Skeletal muscle tissue (tissue), 4 donors: ENCODE results near the gene SLC6A2. TPM values are rescaled to one million over a fixed set of nuclear protein-coding genes. Genes with fewer than 3 reads are reported as not detected.

Source experiments
- H3K27ac ChIP-seq: one replicate; pipeline ENCODE4 v1.7.0; 2013; ENCODE audit warnings: mild to moderate bottlenecking, low read depth, low read length, inconsistent platforms
- H3K27me3 ChIP-seq, 3 donors: one replicate each; pipeline ENCODE4 v1.7.0; 2013; ENCODE audit warnings: low read length in 3 of 3; ENCODE audit not compliant: control insufficient read depth in 3 of 3, insufficient read depth in 3 of 3
- H3K36me3 ChIP-seq, 3 donors: one replicate each; pipeline ENCODE4 v1.7.0; 2013; ENCODE audit warnings: low read length in 3 of 3; ENCODE audit not compliant: control insufficient read depth in 3 of 3, insufficient read depth in 3 of 3
- H3K4me1 ChIP-seq, 3 donors: one replicate each; pipeline ENCODE4 v1.7.0; 2013; ENCODE audit warnings: low read length in 3 of 3, mild to moderate bottlenecking in 3 of 3; ENCODE audit not compliant: control insufficient read depth in 3 of 3, insufficient read depth in 3 of 3
- H3K4me3 ChIP-seq, 3 donors: one replicate each; pipeline ENCODE4 v1.7.0; 2013; ENCODE audit warnings: low read length in 3 of 3
- H3K9ac ChIP-seq, 3 donors: one replicate each; pipeline ENCODE4 v1.7.0; 2013; ENCODE audit warnings: low read length in 3 of 3, mild to moderate bottlenecking in 3 of 3, moderate library complexity in 2 of 3, low read depth in 1 of 3
- H3K9me3 ChIP-seq, 3 donors: one replicate each; pipeline ENCODE4 v1.7.0; 2013; ENCODE audit warnings: low read length in 3 of 3; ENCODE audit not compliant: control insufficient read depth in 3 of 3
- total RNA-seq: library from RNA; depleted of rRNA; stranded (reverse); fragments of >200 nt; gene quantifications from one replicate; pipeline ENCODE4 v1.2.3, GENCODE V29; 2014
- donor health status: Osteomylitis.

SLC6A2 gene
- total RNA-seq, 1 donor from 2014 or later: 1.0 TPM

DNA sequence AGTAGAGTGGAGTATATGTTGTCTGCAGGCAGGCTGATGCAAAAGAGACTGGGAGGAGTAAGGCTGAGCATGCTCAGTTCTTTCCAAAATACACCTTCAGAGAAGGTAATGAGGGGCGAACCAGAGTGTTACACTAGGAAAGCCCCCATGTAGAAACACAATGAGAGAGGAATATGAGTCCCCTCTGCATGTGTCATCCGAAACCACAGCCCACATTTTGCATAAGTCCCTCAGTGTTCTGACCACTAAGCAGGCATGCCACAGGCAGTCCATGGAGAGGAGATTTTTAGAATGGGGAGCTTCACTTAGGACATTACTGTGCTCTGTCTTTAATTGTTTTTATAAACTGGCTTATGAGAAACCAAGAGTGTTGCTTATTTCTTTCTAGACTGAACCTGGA is 32.0 kb downstream of the SLC6A2 start:
- Histone ChIP-seq H3K36me3 (no peaks in the 10 kb centered on the region), H3K9ac (no peak overlapping the region)

DNA sequence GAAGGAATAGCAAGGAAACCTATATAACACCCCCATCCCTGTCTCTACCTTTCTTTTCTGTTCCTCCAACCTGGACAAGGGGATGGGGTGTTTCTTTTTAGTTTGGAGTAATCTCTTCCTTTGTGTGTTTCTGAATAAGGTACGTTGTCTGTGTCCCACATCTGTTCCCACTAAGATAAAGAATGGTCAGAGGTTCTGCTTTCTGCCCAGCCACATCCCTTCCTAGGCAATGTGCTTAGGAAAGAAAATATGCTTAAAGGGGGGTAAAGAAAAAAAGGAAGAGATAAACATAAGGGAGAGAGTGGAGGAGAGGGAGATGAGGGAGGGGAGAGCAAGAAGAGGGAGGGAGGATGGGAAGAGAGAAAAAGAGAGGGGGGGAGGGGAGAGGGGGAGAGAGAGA is 35.1 kb downstream of the SLC6A2 start:
- Histone ChIP-seq H3K9ac (no peak overlapping the region), H3K36me3 (no peaks in the 10 kb centered on the region), H3K4me1 (no peaks in the 10 kb centered on the region), H3K27me3 (peaks cover 0 to 10% (median 3%) of the 10 kb centered on the region in 3 donors), H3K4me3 (no peak overlapping the region), H3K9me3 (no peaks in the 10 kb centered on the region), H3K27ac (no peak overlapping the region)

More for the DNA sequence above, 32.0 kb downstream of the SLC6A2 start:
- no peaks in the 10 kb centered on the region for H3K9me3 ChIP-seq
- no peaks in the 10 kb centered on the region for H3K4me1 ChIP-seq
- H3K27me3 ChIP-seq: peaks cover 0 to 10% (median 3%) of the 10 kb centered on the region in 3 donors
- H3K27ac ChIP-seq: no peak overlapping the region
- H3K4me3 ChIP-seq: no peak overlapping the region

DNA sequence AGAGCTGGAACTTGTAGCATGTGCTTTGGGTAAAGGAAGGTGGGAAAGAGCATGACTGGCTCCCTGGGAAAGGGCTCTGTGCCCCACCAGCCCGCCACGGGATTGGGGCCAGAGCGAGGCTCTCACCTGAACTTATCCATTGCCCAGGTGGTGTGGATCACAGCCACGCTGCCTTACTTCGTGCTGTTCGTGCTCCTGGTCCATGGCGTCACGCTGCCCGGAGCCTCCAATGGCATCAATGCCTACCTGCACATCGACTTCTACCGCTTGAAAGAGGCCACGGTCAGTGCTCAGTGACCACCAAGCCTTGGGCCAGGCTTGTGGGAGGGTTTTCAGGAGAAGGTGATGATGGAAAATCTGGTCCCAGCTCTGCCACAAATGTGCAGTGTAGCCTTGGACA is 36.0 kb downstream of the SLC6A2 start:
- H3K36me3 ChIP-seq: no peaks in the 10 kb centered on the region
- H3K9ac ChIP-seq: no peak overlapping the region
- no peaks in the 10 kb centered on the region for H3K9me3 ChIP-seq
- H3K27ac ChIP-seq: no peak overlapping the region
- peaks cover 0 to 10% (median 0%) of the 10 kb centered on the region in 3 donors for H3K27me3 ChIP-seq
- no peaks in the 10 kb centered on the region for H3K4me1 ChIP-seq
- no peak overlapping the region for H3K4me3 ChIP-seq

DNA sequence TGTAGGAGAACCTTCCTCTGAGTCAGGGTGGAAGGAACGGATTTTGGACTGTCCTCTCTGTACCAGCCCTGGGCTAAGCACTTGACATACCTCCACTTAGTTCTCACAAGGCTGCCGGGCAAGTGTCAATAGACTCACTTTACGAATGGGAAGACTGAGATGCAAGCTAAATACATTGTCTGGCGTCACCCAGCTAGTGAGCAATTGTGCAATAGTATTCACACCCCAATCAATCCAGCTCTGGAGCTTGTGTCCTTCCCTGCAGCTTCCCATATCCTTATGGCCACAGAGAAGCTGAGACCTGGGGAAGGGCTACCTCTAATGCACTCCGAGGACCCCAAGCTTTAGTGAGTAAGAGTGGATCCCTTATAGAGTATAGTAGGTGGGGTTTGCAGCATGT is 39.8 kb downstream of the SLC6A2 start:
- H3K36me3 ChIP-seq: no peaks in the 10 kb centered on the region
- no peaks in the 10 kb centered on the region for H3K9me3 ChIP-seq
- H3K27ac ChIP-seq: no peak overlapping the region
- no peak overlapping the region for H3K9ac ChIP-seq
- H3K4me3 ChIP-seq: no peak overlapping the region
- no peaks in the 10 kb centered on the region for H3K4me1 ChIP-seq
- H3K27me3 ChIP-seq: no peaks in the 10 kb centered on the region

DNA sequence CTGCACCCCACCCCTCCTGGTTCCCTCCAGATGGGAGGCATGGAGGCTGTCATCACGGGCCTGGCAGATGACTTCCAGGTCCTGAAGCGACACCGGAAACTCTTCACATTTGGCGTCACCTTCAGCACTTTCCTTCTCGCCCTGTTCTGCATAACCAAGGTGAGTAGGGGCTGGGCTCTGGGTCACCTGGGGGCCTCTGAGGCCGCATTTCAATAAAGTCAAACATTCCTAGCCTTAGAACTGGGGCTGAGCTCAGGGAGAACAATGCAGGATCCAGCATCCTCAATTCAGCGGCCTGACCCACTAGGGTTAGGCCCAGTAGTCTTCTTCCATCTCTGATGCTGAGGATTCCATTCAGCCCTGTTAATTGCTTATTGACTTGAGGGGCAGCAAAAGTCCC is 42.1 kb downstream of the SLC6A2 start:
- H3K27ac ChIP-seq: no peak overlapping the region
- H3K36me3 ChIP-seq: no peaks in the 10 kb centered on the region
- no peak overlapping the region for H3K4me3 ChIP-seq

DNA sequence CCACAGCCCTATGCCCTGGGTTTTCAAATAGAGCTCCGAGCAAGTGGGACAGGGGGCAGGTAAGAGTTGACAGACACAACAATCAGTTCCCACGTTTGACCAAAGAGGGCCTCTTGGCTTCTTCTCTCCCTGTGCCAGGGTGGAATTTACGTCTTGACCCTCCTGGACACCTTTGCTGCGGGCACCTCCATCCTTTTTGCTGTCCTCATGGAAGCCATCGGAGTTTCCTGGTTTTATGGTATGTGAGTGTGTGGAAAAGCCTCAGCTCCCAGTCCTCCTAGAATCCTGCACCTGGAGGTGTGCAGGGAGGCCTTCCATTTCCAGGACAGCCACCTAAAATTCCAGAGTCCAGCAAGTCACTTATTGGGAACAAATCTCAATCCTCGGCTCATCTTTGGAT is 42.5 kb downstream of the SLC6A2 start:
- Histone ChIP-seq H3K9ac (no peak overlapping the region), H3K27me3 (peaks cover 0 to 3% (median 0%) of the 10 kb centered on the region in 3 donors), H3K4me1 (no peaks in the 10 kb centered on the region), H3K9me3 (no peaks in the 10 kb centered on the region), H3K36me3 (no peaks in the 10 kb centered on the region), H3K4me3 (no peak overlapping the region), H3K27ac (no peak overlapping the region)

More for the DNA sequence above, 42.1 kb downstream of the SLC6A2 start:
- Histone ChIP-seq H3K9me3 (no peaks in the 10 kb centered on the region), H3K4me1 (no peaks in the 10 kb centered on the region), H3K9ac (no peak overlapping the region), H3K27me3 (peaks cover 0 to 3% (median 0%) of the 10 kb centered on the region in 3 donors)

DNA sequence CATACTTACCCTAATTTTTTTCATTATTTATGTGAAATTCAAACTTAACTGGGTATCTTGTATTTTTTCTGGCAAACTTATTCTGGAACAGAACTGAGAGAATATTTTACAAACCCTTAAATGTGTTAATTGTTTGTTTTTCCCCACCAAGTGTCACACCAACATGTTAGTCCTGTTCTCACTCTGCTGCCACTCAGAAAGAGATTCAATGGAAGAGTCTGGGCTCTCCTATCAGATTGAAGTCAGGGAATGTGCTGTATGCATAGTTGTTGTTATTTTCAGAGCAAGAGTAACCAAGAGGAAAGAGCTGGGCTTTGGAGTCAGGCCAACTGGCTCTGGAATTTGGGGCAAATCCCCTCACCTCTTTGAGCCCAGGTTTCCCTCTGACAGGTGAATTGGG is 43.2 kb downstream of the SLC6A2 start:
- no peak overlapping the region for H3K27ac ChIP-seq
- no peaks in the 10 kb centered on the region for H3K4me1 ChIP-seq
- no peaks in the 10 kb centered on the region for H3K9me3 ChIP-seq
- peaks cover 0 to 3% (median 0%) of the 10 kb centered on the region in 3 donors for H3K27me3 ChIP-seq
- no peak overlapping the region for H3K4me3 ChIP-seq
- H3K36me3 ChIP-seq: no peaks in the 10 kb centered on the region
- no peak overlapping the region for H3K9ac ChIP-seq

DNA sequence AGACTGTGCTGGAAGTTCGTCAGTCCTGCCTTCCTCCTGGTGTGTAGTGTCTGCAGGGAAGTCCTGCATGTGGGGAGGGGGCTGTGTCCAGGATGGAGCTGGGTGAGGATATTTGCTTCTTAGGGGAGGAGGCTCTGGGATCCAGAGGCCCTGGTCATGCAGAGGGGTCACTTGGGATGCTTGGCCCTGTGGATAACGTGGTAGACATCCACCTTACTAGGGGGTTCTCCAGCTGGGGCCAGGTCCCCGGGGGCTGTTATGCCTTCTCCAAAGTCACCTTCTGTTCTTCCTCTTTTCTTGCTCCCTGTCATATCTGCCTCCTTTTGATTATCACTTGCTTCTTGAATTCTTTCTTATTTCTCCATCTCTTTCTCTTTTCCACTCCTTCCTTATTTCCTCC is 43.8 kb downstream of the SLC6A2 start:
- no peaks in the 10 kb centered on the region for H3K36me3 ChIP-seq
- no peak overlapping the region for H3K4me3 ChIP-seq
- no peaks in the 10 kb centered on the region for H3K9me3 ChIP-seq
- H3K4me1 ChIP-seq: no peaks in the 10 kb centered on the region
- peaks cover 0 to 3% (median 0%) of the 10 kb centered on the region in 3 donors for H3K27me3 ChIP-seq
- H3K9ac ChIP-seq: no peak overlapping the region
- H3K27ac ChIP-seq: no peak overlapping the region

DNA sequence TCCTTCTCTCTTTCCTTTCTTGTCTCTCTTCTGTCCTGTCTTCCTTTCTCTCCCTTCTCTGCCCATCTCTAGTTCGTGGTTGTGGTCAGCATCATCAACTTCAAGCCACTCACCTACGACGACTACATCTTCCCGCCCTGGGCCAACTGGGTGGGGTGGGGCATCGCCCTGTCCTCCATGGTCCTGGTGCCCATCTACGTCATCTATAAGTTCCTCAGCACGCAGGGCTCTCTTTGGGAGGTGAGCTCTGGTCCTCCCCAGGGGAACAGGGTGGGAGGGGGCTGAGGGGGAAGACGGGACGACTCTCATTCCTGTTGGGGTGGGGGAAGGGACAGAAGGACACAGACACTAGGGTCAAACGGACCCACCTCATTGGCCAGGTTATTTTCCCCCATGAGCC is 44.3 kb downstream of the SLC6A2 start:
- Histone ChIP-seq H3K9me3 (no peaks in the 10 kb centered on the region), H3K27ac (no peak overlapping the region), H3K27me3 (peaks cover 0 to 3% (median 0%) of the 10 kb centered on the region in 3 donors), H3K36me3 (no peaks in the 10 kb centered on the region), H3K4me3 (no peak overlapping the region), H3K4me1 (no peaks in the 10 kb centered on the region), H3K9ac (no peak overlapping the region)

DNA sequence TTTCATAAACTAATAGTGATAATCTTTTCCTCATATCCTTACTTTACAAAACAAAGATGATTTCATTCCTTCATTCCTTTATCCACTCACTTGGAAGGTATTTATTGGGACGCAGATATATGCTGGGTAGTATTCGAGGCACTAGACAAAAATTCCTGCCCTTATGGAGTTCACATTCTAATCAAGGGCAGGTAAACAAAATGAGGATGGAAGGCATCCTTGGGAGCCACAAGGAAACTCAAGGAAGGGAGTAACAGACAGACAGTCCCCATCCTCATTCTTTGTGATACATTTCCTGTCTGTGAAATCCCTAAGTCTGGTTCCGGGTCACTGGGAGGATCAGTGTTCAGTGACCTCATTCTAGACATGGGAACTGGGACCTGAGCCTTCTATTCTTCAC is 45.2 kb downstream of the SLC6A2 start:
- Histone ChIP-seq H3K36me3 (no peaks in the 10 kb centered on the region), H3K27ac (no peak overlapping the region), H3K9ac (no peak overlapping the region), H3K4me3 (no peak overlapping the region), H3K4me1 (no peaks in the 10 kb centered on the region), H3K27me3 (peaks cover 0 to 3% (median 0%) of the 10 kb centered on the region in 3 donors), H3K9me3 (no peaks in the 10 kb centered on the region)
